Measurements from ENCODE around the gene SLC35A4. TPM values are rescaled to one million over a fixed set of nuclear protein-coding genes. Genes with fewer than 3 reads are reported as not detected.

Gene SLC35A4
- total RNA-seq, 4 donors from 2014 or later: 71.7 to 152 (median 114) TPM

GRCh38 chr5:140565780-140566095, 1.1 kb downstream of the SLC35A4 start:
- no peaks in the 10 kb centered on the region for H3K27me3 ChIP-seq
- ATAC-seq (no peak), DNase-seq (no peak)
- intact Hi-C loops (cut with DNase I; ENCODE audit: low total_unique reads) (loop anchor here (2.0 kb wide), 1 partner anchor 73 kb away; the partner anchor contains the start of gene TMCO6), in situ Hi-C loops (cut with MboI; ENCODE audit: low sequenced_read_pairs in 4 of 4) (loop anchor here in 2 of 4 donors (5.0 to 25.0 kb wide), 2 partner anchors 77 to 328 kb away; no protein-coding TSS in a partner anchor)
- peaks cover 75 to 76% of the 10 kb centered on the region in 2 donors for H3K4me1 ChIP-seq
- peaks cover 0 to 23% of the 10 kb centered on the region in 2 donors for H3K36me3 ChIP-seq
- peak overlapping the region; percentile 97 to 99 (median 98) for H3K27ac ChIP-seq
- TF ChIP-seq, protein P1, sequence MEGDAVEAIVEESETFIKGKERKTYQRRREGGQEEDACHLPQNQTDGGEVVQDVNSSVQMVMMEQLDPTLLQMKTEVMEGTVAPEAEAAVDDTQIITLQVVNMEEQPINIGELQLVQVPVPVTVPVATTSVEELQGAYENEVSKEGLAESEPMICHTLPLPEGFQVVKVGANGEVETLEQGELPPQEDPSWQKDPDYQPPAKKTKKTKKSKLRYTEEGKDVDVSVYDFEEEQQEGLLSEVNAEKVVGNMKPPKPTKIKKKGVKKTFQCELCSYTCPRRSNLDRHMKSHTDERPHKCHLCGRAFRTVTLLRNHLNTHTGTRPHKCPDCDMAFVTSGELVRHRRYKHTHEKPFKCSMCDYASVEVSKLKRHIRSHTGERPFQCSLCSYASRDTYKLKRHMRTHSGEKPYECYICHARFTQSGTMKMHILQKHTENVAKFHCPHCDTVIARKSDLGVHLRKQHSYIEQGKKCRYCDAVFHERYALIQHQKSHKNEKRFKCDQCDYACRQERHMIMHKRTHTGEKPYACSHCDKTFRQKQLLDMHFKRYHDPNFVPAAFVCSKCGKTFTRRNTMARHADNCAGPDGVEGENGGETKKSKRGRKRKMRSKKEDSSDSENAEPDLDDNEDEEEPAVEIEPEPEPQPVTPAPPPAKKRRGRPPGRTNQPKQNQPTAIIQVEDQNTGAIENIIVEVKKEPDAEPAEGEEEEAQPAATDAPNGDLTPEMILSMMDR (IDR thresholded peaks at IDR 0.05 in 4 of 5, conservative IDR thresholded peaks at IDR 0.05 in 1 of 5): no peak
- no peak for TF ChIP-seq POLR2A (IDR thresholded peaks at IDR 0.05)
- no peaks in the 10 kb centered on the region for H3K9me3 ChIP-seq
- peak overlapping the region; percentile 77 to 92 (median 84) for H3K4me3 ChIP-seq

- intact Hi-C loops (cut with DNase I; ENCODE audit: low total_unique reads): no loop called here
Observed at GRCh38 chr5:140566665-140567064, 2.0 kb downstream of the SLC35A4 start.

DNA sequence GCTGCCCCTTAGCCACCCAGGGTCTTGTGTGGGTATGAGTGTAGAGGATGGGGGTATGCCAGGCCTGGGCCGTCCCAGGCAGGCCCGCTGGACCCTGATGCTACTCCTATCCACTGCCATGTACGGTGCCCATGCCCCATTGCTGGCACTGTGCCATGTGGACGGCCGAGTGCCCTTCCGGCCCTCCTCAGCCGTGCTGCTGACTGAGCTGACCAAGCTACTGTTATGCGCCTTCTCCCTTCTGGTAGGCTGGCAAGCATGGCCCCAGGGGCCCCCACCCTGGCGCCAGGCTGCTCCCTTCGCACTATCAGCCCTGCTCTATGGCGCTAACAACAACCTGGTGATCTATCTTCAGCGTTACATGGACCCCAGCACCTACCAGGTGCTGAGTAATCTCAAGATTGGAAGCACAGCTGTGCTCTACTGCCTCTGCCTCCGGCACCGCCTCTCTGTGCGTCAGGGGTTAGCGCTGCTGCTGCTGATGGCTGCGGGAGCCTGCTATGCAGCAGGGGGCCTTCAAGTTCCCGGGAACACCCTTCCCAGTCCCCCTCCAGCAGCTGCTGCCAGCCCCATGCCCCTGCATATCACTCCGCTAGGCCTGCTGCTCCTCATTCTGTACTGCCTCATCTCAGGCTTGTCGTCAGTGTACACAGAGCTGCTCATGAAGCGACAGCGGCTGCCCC, 2.6 kb downstream of the SLC35A4 start:
- peaks cover 80 to 86% of the 10 kb centered on the region in 2 donors for H3K4me1 ChIP-seq
- intact Hi-C loops (cut with DNase I; ENCODE audit: low total_unique reads) (no loop called here), in situ Hi-C loops (cut with MboI; ENCODE audit: low sequenced_read_pairs in 4 of 4) (loop anchor here in 2 of 4 donors (5.0 to 25.0 kb wide), 2 partner anchors 75 to 330 kb away; no protein-coding TSS in a partner anchor)
- no peak overlapping the region for H3K4me3 ChIP-seq
- peaks cover 0 to 13% of the 10 kb centered on the region in 2 donors for H3K36me3 ChIP-seq
- H3K27me3 ChIP-seq: no peaks in the 10 kb centered on the region
- DNase-seq (no peak), ATAC-seq (no peak)
- H3K27ac ChIP-seq: peak overlapping the region; percentile 97 to 99 (median 98)
- no peaks in the 10 kb centered on the region for H3K9me3 ChIP-seq
- no peak for TF ChIP-seq POLR2A (IDR thresholded peaks at IDR 0.05)
- TF ChIP-seq, protein P1 (IDR thresholded peaks at IDR 0.05 in 4 of 5, conservative IDR thresholded peaks at IDR 0.05 in 1 of 5): no peak

More at GRCh38 chr5:140566665-140567064, 2.0 kb downstream of the SLC35A4 start:
- H3K27ac ChIP-seq: peak overlapping the region; percentile 97 to 99 (median 98)
- peaks cover 84 to 85% of the 10 kb centered on the region in 2 donors for H3K4me1 ChIP-seq
- DNase-seq (no peak), ATAC-seq (no peak)
- no peak overlapping the region for H3K4me3 ChIP-seq
- no peak for TF ChIP-seq POLR2A (IDR thresholded peaks at IDR 0.05)
- TF ChIP-seq, protein P1 (IDR thresholded peaks at IDR 0.05 in 4 of 5, conservative IDR thresholded peaks at IDR 0.05 in 1 of 5): no peak
- H3K36me3 ChIP-seq: peaks cover 0 to 19% of the 10 kb centered on the region in 2 donors
- in situ Hi-C loops (cut with MboI; ENCODE audit: low sequenced_read_pairs in 4 of 4): loop anchor here in 2 of 4 donors (5.0 to 25.0 kb wide), 2 partner anchors 76 to 329 kb away; no protein-coding TSS in a partner anchor
- H3K27me3 ChIP-seq: no peaks in the 10 kb centered on the region
- no peaks in the 10 kb centered on the region for H3K9me3 ChIP-seq

- Histone ChIP-seq H3K4me3 (no peak overlapping the region), H3K36me3 (peaks cover 0 to 13% of the 10 kb centered on the region in 2 donors), H3K27me3 (no peaks in the 10 kb centered on the region), H3K9me3 (no peaks in the 10 kb centered on the region), H3K4me1 (peaks cover 74 to 80% of the 10 kb centered on the region in 2 donors), H3K27ac (peak overlapping the region; percentile 97 to 99 (median 98))
- in situ Hi-C loops (cut with MboI; ENCODE audit: low sequenced_read_pairs in 4 of 4): loop anchor here in 2 of 4 donors (5.0 to 25.0 kb wide), 2 partner anchors 74 to 331 kb away; no protein-coding TSS in a partner anchor
- intact Hi-C loops (cut with DNase I; ENCODE audit: low total_unique reads): no loop called here
- TF ChIP-seq POLR2A (IDR thresholded peaks at IDR 0.05): no peak
- TF ChIP-seq, protein P1 (IDR thresholded peaks at IDR 0.05 in 4 of 5, conservative IDR thresholded peaks at IDR 0.05 in 1 of 5): no peak
- ATAC-seq: no peak
- DNase-seq: no peak
Observed at GRCh38 chr5:140567871-140568270, 3.2 kb downstream of the SLC35A4 start.

Measured in gastrocnemius medialis (tissue), 4 donors.